ENCODE results near the gene FAM3A. TPM values are rescaled to one million over a fixed set of nuclear protein-coding genes. Genes with fewer than 3 reads are reported as not detected.

FAM3A gene
- total RNA-seq, 1 experiment from 2014 or later: 35.8 TPM

DNA sequence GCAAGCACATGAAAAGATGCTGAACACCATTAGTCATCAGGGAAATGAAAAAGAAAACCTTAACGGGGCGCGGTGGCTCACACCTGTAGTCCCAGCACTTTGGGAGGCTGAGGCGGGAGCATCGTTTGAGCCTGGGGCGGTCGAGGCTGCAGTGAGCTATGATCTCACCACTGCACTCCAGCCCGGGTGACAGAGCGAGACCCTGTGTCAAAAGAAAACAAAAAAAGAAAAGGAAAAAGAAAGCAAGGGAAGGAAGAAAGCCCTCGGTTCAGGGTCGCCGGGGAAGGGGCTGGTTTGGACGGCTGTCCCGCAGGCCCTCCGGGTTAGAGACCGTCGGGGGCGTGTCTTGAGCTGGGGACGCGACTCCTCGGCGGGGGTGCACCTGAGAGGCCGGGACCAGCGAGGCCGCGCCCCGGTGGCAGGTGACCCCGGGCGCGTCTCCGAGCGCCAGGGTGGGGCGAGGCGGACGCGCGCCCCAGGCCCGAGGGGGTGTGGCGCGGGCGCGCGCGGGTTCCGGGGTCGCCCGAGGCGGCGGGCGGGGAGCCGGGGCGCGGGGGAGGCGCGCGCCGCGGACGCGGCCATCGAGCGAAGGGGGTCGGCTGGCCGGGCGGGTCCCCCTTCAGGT, 58.4 kb downstream of the FAM3A start:
- TF ChIP-seq, protein P1, sequence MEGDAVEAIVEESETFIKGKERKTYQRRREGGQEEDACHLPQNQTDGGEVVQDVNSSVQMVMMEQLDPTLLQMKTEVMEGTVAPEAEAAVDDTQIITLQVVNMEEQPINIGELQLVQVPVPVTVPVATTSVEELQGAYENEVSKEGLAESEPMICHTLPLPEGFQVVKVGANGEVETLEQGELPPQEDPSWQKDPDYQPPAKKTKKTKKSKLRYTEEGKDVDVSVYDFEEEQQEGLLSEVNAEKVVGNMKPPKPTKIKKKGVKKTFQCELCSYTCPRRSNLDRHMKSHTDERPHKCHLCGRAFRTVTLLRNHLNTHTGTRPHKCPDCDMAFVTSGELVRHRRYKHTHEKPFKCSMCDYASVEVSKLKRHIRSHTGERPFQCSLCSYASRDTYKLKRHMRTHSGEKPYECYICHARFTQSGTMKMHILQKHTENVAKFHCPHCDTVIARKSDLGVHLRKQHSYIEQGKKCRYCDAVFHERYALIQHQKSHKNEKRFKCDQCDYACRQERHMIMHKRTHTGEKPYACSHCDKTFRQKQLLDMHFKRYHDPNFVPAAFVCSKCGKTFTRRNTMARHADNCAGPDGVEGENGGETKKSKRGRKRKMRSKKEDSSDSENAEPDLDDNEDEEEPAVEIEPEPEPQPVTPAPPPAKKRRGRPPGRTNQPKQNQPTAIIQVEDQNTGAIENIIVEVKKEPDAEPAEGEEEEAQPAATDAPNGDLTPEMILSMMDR (conservative IDR thresholded peaks at IDR 0.05; ENCODE audit: low read depth, low read length): no peak
- no peak for TF ChIP-seq EZH2 (IDR thresholded peaks at IDR 0.05; ENCODE audit: borderline replicate concordance, low read depth, low read length, poor library complexity, severe bottlenecking)
- peak; percentile 31 for DNase-seq (ENCODE audit: low spot score)
- ChIA-PET CTCF (no interaction called here), POLR2A (ENCODE audit: low non-redundant PET) (interaction anchor here (0.5 kb wide), 1 partner anchor 638 kb away, joined by 4 read pairs; no protein-coding TSS in a partner anchor)
- H3K27ac ChIP-seq (ENCODE audit: low read depth, low read length, poor library complexity, severe bottlenecking): peak overlapping the region; percentile 52
- peak overlapping the region; percentile 65 for H3K4me3 ChIP-seq (ENCODE audit: low read depth, low read length, poor library complexity, severe bottlenecking)
- H3K9me3 ChIP-seq (ENCODE audit: low read depth, low read length, poor library complexity, severe bottlenecking): no peaks in the 10 kb centered on the region
- BruUV-seq (replicated peaks): no TSS peak
- no peaks in the 10 kb centered on the region for H3K27me3 ChIP-seq (replicated peaks; ENCODE audit: insufficient read depth, low read depth, low read length, poor library complexity)
- intact Hi-C loops (cut with micrococcal nuclease; ENCODE audit: unreplicated experiment): no loop called here
- H3K4me1 ChIP-seq (ENCODE audit: insufficient read depth, low read length, poor library complexity, severe bottlenecking): no peaks in the 10 kb centered on the region
- no peaks in the 10 kb centered on the region for H3K36me3 ChIP-seq (ENCODE audit: insufficient read depth, low read length, poor library complexity, severe bottlenecking)

Other genes starting within 250 kb of the FAM3A start
- not detected in 2 replicates for gene TEX28, start 221.1 kb downstream of the FAM3A start, total RNA-seq (2021)
- gene TKTL1, start 220.4 kb downstream of the FAM3A start, total RNA-seq (2021): not detected in 2 replicates
- 1,123 and 1,210 TPM in 2 replicates for gene FLNA, start 141.6 kb downstream of the FAM3A start, total RNA-seq (2021)
- gene EMD, start 136.9 kb downstream of the FAM3A start, total RNA-seq (2021): 79.6 and 84.7 TPM in 2 replicates
- 2,429 and 2,445 TPM in 2 replicates for gene RPL10, start 117.9 kb downstream of the FAM3A start, total RNA-seq (2021)
- 6.8 and 8.3 TPM in 2 replicates for gene DNASE1L1, start 107.0 kb downstream of the FAM3A start, total RNA-seq (2021)
- 41.8 and 55.8 TPM in 2 replicates for gene TAFAZZIN, start 104.7 kb downstream of the FAM3A start, total RNA-seq (2021)
- gene ATP6AP1, start 87.6 kb downstream of the FAM3A start, total RNA-seq (2021): 77.1 and 77.5 TPM in 2 replicates
- gene GDI1, start 79.1 kb downstream of the FAM3A start, total RNA-seq (2021): 137 and 139 TPM in 2 replicates
- 78.0 and 83.7 TPM in 2 replicates for gene FAM50A, start 72.1 kb downstream of the FAM3A start, total RNA-seq (2021)
- 49.8 and 54.6 TPM in 2 replicates for gene PLXNA3, start 58.0 kb downstream of the FAM3A start, total RNA-seq (2021)
- gene LAGE3, start 37.0 kb downstream of the FAM3A start, total RNA-seq (2021): 30.4 and 34.6 TPM in 2 replicates
- gene UBL4A, start 29.6 kb downstream of the FAM3A start, total RNA-seq (2021): 30.4 and 31.4 TPM in 2 replicates
- gene SLC10A3, start 25.6 kb downstream of the FAM3A start, total RNA-seq (2021): 8.1 and 9.7 TPM in 2 replicates
- 190 and 203 TPM in 2 replicates for gene G6PD, start 30.6 kb upstream of the FAM3A start, total RNA-seq (2021)
- gene IKBKG, start 31.4 kb upstream of the FAM3A start, total RNA-seq (2021): 28.0 and 30.4 TPM in 2 replicates
- not detected in 2 replicates for gene CTAG1A, start 68.9 kb upstream of the FAM3A start, total RNA-seq (2021)
- not detected in 2 replicates for gene CTAG1B, start 103.0 kb upstream of the FAM3A start, total RNA-seq (2021)
- gene CTAG2, start 137.3 kb upstream of the FAM3A start, total RNA-seq (2021): not detected in 2 replicates
- gene GAB3, start 234.8 kb upstream of the FAM3A start, total RNA-seq (2021): 0.09 and 0.31 TPM in 2 replicates
- 138 and 158 TPM in 2 replicates for gene DKC1, start 246.6 kb upstream of the FAM3A start, total RNA-seq (2021)

All from A673 (cell line).